HG03280 (cell line): ENCODE measurements around the gene EXTL2.
"Not testable (repeated sequence)": the region's sequence is repeated elsewhere in the genome, so short reads cannot be mapped to it uniquely, and the experiment has no call there.

Experiments
- ATAC-seq: cut with Tn5 transposase; IDR thresholded peaks from one replicate; pipeline ENCODE4 v1.9.1; 2021; ENCODE audit warnings: mild to moderate bottlenecking, moderate library complexity; ENCODE audit not compliant: unreplicated experiment

EXTL2 gene, protein sequence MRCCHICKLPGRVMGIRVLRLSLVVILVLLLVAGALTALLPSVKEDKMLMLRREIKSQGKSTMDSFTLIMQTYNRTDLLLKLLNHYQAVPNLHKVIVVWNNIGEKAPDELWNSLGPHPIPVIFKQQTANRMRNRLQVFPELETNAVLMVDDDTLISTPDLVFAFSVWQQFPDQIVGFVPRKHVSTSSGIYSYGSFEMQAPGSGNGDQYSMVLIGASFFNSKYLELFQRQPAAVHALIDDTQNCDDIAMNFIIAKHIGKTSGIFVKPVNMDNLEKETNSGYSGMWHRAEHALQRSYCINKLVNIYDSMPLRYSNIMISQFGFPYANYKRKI

DNA sequence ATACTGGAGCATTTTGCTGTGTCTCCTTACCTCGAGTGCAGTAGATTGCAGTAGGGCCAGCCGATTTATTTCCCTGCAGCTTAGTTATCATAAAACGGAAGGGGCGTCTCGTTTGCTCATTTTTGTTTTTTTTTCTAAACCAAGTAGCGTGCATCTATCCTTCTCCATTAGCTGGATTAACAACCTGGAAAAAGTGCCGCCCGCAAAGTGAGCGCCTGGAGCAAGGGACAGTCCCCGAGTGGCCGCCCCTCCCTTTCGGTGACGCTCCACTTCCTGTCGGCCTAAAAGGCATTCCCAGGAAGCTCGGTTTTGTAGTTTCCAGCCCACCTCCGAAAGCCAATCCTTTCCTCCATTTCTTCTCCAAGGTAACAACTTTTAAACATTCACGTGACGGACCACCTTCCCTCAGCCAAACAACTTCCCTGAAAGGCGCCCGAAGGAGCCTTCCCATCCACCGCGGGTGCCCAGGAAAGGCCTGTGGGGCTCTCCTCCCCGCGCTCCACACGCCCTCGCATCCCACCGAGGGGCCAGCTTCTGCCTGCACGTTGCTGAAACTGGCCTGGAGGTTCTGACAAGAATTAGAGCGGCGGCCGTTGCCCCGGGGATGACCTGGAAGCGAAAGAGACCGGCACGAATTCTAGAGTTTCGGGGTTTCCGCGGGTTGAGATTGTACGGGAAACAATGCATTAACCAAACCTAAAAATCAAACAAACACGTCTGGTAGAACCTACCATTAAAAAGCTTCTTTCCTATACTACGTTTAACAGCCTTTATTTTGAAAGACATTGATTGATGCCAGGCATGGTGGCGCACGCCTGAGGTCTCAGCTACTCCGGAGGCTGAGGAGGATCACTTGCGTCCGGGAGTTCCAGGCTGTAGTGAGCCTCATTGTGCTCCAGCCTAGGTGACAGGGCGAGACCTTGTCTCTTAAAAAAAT lies at the start of gene EXTL2:
TSS of gene EXTL2 (minus strand) at position 240 of the 937 bp plus-strand sequence. CDS start 6,085 bp downstream, outside the sequence.
- ATAC-seq = peak; percentile 51

DNA sequence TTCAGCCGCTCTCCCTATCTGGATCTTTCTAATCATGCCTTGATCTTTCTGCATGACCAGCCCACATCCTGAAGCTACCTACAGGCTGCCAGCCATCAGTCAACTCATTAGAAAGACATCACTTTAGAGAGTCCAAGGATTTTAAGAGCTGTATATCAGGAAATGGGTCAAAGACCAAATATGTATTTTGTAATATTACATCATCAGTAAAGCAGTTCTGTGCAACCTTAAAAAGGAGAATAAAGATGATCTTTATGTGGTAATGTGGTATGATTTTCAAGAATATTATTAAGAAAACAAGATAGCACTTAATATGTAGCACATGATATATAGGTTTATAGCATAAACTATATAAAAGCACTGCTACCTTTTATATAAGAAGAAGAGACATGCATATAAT lies 48.9 kb upstream of the EXTL2 start:
- ATAC-seq = no peak

DNA sequence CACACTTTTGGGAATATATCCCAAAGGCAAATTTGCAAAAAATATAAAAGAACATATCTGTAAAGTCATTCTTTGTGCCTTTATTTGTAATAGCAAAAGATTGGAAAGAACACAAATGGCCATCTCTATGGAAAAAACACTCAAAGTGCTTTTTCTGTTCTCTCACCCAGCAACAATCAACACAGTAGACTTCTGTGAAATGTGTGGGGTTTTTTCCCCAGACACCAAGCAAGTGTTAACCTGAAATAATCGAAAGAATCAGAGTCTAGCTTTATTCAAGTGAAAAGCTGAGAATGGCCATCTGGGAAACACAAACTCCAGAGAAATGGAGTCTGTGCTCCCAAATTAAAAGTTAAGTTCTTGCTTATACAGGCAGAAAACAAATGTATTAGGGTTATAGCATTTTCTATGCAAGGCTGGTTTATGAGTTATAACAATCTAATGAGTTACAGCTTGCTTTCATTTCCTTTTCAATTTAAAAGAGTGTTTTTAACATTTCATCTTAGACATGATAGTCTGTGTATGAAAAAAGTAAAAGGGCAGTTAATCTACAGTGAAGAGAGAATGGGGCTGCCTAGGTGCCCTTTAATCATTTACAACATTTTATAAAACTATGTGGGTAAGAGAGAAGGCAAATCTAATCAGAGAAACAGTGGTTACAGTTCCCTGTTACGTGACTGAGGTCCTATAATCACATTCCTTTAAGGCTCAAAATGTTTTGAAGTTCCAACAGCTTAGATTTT lies 47.8 kb upstream of the EXTL2 start:
- ATAC-seq = no peak

DNA sequence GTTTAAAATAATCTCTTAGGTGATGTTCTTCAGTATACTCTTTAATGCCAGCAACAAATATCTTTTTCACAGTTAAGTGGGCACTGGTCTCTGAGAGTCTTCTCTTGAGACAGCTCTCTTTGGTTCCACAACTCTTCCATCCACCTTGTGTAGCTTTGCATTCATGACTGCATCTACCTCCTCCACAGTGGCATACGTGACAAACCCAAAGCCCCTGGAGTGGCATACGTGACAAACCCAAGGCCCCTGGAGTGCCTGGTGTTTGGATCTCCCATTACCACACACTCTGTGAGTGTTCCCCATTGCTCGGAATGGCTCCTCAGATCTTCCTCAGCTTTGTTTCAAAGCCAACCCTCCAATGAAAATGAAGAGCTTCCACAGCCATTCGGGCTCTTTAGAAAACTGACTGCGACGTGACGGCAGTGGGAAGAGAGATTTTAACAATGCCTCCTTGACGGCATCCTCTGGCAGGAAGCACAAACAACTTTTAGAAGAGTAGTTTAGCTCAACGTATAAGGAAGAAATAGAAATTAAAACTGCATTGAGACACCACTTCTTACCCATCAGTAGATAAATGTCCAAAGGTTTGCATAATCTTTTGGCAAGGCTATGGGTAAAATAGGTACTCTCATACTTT lies 47.1 kb upstream of the EXTL2 start:
- ATAC-seq = no peak

DNA sequence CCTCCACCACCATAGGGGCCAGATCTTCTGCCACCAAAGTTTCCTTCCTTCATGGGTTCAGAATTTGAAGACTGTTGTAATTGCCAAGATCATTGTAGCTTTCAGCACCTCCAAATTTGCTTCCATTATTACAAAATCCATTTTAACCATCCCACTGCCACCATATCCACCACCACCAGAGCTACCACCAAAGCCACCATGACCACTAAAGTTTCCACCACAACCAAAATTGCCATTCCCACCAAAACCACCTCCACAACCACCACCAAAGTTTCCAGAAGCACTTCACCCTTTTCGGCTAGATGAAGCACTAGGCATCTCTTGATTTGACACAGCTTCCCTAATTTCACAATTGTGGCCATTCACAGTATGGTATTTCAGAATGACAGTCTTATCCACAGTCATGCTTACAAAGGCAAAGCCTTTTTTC lies 46.5 kb upstream of the EXTL2 start:
- no peak for ATAC-seq

DNA sequence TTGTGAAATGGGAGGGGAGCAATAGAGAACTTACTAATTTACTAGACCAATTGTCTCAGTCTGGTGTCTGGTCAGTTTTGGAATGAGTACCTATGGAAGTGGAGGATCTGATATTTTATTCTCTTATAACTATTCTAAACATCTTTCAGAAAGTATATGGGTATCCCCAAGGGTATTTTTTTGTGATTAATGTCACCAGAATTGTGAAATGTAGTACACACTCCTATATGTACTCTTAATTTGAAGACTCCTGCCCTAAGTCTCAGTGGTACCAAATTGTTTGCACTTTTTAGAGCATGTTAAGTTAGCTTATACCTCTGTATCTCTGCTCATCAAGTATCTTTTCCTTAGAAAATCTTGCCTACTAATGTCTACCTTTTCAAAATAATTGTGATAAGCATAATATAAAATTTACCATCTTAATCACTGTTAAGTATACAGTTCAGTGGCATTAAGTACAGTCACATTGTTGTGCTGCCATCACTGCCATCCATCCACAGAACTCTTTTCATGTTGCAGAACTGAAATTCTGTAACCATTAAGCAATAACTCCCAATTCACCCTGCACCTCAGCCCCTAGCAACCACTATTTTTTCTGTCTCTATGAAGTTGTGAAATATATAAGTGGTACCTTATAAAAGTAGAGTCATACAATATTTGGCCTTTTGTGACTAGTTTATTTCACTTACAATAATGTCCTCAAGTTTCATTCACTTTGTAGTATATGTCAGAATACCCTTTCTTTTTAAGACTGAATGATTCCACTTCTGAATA lies 41.7 kb upstream of the EXTL2 start:
- ATAC-seq = no peak

DNA sequence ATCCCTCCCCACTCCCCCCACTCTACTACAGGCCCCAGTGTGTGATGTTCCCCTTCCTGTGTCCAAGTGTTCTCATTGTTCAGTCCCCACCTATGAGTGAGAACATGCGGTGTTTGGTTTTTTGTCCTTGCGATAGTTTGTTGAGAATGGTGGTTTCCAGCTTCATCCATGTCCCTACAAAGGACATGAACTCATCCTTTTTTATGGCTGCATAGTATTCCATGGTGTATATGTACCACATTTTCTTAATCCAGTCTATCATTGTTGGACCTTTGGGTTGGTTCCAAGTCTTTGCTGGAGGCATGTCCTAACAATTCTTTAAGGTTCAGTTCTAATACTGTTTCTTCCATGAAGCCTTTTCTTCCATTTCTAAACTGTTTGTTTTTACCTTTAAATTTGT lies 38.9 kb upstream of the EXTL2 start:
- not testable (repeated sequence) for ATAC-seq

DNA sequence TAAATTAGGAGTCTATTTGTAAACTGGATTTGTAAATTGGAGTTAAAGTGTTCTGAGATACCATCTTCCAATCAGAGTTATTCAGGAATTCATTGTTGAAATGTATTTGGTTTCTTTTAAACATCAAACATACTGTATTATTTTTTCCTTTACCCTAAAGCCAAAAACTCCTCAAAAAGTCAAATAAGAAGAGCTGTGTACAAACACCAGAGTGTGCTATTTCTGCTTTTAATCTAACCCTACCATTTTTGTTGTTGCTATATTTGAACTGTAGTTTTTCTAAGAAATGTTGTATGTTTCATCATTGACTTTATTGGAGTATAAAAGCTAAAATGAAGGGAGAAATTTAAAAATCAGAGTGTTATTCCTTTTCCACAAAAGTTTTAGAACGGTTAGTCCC lies 37.1 kb upstream of the EXTL2 start:
- ATAC-seq = no peak

DNA sequence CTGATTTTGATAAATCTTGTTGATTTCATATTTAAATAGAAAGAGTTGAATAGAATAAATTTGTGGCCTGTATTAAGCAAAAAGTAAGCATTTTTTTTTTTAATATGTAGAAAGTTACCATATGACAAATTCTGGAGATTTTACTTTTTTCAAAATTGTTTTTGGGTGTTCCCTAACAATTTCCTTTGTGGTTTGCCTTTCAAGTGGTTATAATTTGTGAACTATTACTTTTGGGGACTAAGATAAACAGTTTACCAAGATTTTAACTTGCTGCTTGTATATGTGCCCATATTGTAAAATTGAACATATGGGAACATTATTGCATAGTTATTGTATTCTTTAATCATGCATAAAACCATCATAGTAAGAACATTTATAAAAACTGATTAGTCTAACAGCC lies 35.9 kb upstream of the EXTL2 start:
- no peak for ATAC-seq

DNA sequence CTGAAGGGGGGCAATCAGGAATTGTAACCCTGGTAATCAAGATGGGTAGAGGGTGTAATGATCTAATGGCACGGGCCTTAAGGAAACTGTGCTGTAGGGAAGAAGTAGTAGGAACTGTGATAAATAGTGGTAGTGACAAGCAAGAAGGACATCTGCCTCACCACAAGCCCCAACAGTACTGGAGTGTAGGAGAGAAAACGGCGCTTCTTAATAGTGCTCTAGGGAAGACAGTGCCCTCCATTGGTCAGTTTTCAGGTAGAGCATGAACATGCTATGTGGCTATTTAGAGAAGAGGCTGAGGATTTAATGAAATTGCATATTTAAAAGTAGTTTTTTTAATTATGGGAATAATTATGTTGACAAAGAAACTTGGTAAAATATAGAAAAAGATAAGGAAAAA lies 33.5 kb upstream of the EXTL2 start:
- ATAC-seq = no peak

DNA sequence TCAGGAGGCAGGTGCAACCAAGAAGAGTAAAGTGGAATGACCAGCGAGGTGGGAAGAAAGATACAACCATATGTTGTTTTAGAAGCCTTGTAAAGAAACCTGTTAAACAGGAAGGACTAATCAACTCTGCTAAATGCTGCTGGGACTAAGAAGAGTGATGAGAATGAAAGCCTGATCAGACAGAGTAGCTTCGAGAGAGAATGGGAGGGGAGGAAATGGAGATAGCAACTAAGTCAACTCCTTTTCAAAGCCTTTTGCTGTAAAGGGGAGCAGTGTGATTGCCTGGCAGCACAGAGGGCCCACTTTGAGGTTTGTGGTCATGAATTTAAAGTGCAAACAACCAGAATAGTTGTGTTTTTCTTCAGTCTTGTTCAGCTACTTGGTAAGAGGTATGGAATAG lies 32.6 kb upstream of the EXTL2 start:
- ATAC-seq = no peak

DNA sequence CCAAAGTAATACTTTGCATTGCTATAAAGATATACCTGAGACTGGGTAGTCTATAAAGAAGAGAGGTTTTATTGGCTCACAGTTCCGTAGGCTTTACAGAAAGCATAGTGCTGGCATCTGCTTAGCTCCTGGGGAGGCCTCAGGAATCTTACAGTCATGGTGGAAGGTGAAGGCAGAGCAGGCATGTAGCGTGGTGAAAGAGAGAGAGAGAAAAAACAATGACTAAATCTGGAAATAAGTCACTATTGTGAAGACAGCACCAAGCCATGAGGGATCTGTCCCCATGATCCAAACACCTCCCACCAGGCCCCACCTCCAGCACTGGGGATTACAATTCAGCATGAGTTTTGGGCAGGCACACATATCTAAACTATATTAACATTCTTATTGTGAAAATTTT lies 31.6 kb upstream of the EXTL2 start:
- ATAC-seq = no peak

DNA sequence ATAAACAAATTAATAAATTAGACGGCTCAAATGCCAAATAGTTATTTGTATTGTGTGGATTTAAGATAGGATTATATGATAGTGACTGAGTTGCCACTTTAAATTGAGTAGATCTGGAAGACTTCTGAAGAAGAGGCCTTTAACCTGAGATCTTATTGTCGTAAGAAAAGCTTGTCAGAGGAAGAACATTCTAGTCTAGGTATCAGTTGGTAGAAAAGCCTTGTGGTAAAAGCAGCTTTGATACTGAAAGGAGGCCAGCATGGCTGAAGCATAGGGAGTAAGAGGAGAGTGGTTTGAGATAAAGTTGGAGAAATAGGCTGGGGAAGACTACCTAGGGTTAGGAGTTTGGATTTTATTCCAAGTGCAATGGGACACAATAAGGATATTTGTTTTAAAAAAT lies 30.3 kb upstream of the EXTL2 start:
- ATAC-seq = no peak

DNA sequence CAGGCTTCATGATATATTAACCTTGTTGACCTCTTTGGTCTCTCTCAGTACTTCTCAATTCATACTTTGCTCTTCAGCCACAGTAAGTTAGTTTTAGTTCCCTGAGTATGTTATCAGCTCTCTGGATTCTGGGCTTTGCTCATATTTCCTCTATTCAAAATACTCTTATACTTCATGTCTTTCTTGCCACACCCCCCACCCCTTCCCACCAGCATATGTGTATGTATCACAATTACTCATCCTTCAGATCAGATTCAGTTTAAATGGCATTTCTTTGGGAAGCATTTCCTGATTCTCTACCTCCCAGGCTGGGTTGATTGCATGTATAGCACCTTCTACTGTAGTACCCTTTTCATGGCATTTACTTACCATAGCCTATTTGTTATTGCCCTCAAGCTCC lies 29.6 kb upstream of the EXTL2 start:
- no peak for ATAC-seq

DNA sequence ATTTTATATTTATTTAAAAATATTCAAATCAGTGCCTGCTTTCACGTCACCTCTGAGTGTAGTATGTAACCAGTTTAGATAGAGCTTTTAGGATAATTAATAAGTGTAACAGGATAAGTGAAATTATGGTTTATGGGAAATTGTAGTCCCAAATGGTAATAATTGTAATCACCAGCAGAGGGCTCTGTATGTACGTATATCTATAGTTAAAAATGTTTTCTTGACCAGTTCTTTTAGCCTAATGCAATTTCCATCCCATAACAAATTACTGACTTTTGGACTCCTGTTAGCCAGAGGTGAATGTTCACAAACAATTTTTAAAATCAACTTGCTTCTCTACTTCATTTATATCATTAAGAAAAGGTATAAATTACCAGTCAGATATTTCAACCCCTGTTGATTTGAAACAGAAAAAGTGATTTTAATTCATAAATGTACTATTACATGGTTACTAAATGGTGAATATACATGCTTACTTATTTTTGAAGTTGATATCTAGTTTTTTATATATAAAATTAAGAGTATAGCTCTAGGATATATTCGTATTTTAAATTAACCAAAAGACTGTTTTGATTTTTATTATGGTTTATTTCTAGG lies 26.6 kb upstream of the EXTL2 start:
- ATAC-seq = no peak

DNA sequence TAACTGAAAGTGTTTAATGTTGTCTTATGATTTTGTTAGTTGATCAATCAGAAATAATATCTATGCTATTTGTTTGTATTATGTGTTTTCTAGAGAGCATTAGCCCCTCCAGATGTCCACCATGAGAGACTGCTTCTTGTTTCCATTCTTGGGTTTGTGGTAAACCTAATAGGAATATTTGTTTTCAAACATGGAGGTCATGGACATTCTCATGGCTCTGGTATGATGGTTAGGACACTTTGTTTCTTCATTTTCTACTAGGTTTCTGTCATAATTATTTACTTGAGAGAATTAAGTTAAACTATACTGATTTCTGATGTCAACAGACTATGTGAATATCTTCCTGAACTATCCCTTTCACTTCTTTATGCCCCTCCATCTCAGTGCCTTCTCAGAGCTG lies 17.4 kb upstream of the EXTL2 start:
- ATAC-seq = no peak

DNA sequence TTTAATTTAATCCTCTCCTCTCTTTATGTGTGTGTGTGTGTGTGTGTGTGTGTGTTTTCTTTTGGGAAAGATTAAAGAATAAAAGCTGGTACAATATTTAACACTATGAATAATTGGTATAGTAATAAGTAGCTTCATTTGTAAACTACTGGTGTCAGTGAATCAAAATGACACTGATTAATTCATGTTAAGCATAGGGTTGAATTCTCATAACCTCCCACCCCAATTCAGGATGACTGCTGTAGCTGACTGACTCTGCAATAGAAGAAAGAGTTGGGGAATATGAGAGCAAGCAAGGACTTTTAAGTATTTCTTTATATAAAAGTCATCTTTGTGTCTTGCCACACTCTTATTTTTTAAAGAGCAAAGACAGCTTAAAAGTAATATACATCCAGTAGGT lies 14.4 kb upstream of the EXTL2 start:
- ATAC-seq = no peak

DNA sequence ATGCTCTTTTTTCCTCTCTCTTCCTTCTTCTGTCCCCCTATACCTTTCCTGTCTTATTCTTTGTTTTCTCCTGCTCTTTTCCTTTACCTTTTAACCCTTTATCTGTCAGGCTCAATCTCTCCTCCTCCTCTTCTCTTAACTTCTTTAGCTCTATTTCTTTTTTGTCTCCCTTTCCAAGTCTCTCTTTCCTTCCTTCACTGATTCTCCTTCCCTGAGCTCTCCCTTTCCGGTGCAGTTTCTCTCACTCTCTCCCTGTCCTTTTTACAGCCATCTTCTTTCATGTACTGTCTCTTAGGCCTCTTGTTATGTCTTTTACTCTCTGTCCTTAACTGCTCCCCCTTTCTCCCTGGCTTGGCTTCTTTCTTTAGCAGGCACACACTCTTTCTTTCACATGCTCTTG lies 13.2 kb upstream of the EXTL2 start:
- ATAC-seq = no peak

DNA sequence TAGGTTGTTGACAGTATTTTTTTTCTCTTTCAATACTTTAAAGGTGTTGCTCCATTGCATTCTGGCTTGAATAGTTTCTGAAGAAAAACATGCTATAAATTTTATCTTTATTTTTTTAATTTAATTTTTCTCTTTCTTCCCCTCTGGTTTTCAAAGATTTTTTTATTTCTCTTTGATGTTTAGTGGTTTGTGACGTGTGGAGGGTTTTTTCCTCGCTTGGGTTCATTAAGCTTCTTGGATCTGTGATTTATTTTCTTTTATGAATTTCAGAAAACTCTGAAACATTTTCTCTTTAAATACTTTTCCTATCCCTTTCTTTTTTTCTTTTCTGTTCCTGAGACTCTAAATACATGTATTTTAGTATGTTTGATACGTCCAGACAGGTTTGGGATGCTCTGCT lies 10.5 kb upstream of the EXTL2 start:
- ATAC-seq = no peak

DNA sequence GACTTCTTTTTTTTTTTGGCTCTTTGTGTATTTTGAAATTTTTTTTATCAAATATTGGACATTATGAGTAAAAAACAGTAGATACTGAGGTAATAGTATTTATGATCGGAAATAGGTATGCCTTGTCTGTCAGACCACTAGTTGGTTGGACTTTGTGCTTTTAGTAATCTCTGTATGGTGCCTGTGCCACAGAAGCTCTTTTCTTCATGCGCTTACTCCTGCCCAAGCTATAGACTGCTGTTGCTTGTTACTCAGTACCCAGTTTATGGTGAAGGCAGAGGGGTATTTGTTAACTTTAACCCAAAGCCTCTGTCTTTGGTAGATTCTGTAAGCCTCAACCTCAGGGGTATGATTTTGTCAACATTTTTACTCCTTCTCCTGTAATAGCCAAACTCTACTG lies 9.9 kb upstream of the EXTL2 start:
- ATAC-seq = no peak
